ENCODE data around the gene NDUFB7.

The NDUFB7 gene

DNA sequence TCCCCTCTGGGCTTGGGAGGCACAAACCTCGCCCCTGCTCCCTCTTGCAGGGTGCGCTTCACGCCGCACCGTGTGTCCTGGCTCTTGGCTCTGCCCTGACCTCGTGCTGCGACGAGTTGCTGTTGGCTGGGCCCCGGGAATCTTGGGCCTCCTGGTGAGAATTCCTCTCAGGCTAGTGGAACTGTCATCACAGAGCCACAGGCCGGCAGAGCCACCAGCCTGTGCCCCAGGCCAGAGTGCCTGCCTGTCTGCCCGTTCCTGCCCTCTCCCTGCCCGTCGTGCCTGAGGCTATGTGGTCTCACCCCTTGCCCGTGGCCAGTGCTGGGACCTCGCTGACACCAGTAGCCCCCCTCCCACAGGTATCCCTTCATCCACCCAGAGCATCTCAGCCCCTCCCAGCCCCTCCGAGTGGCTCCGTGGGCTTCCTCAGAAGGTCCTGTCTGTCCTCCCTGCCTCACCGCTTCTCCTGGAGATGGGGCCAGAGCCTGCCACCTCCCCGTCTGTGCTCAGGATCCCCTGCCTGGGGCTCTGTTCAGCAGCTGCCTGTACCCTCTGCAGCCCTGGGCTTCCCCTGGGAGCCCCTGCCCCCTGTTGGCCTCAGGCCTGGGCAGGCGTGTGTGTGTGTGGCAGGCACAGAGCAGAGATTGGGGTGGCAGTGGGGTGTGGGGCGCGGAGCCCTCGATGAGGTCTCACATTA is 13.3 kb downstream of the NDUFB7 start:
- H3K4me3 ChIP-seq (ENCODE audit: low read depth, low read length): no peak overlapping the region
- no peak for DNase-seq (ENCODE audit: low read depth)
- TF ChIP-seq POLR2A (IDR thresholded peaks at IDR 0.05; ENCODE audit: extremely low read depth, insufficient read length): no peak
- TF ChIP-seq, protein P1, sequence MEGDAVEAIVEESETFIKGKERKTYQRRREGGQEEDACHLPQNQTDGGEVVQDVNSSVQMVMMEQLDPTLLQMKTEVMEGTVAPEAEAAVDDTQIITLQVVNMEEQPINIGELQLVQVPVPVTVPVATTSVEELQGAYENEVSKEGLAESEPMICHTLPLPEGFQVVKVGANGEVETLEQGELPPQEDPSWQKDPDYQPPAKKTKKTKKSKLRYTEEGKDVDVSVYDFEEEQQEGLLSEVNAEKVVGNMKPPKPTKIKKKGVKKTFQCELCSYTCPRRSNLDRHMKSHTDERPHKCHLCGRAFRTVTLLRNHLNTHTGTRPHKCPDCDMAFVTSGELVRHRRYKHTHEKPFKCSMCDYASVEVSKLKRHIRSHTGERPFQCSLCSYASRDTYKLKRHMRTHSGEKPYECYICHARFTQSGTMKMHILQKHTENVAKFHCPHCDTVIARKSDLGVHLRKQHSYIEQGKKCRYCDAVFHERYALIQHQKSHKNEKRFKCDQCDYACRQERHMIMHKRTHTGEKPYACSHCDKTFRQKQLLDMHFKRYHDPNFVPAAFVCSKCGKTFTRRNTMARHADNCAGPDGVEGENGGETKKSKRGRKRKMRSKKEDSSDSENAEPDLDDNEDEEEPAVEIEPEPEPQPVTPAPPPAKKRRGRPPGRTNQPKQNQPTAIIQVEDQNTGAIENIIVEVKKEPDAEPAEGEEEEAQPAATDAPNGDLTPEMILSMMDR (IDR thresholded peaks at IDR 0.05; ENCODE audit: low read depth, low read length): no peak
- TF ChIP-seq, protein P2, sequence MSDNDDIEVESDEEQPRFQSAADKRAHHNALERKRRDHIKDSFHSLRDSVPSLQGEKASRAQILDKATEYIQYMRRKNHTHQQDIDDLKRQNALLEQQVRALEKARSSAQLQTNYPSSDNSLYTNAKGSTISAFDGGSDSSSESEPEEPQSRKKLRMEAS (IDR thresholded peaks at IDR 0.05; ENCODE audit: low read depth, low read length): no peak
- no peak for TF ChIP-seq MYC (IDR thresholded peaks at IDR 0.05; ENCODE audit: low read depth, low read length)

- TF ChIP-seq, protein P2 (IDR thresholded peaks at IDR 0.05; ENCODE audit: low read depth, low read length): no peak
- no peak for TF ChIP-seq MYC (IDR thresholded peaks at IDR 0.05; ENCODE audit: low read depth, low read length)
- TF ChIP-seq, protein P1 (IDR thresholded peaks at IDR 0.05; ENCODE audit: low read depth, low read length): peak; percentile 83
- no peak overlapping the region for H3K4me3 ChIP-seq (ENCODE audit: low read depth, low read length)
- DNase-seq (ENCODE audit: low read depth): peak; percentile 85
Measured at GRCh38 chr19:14556662-14557188, 15.1 kb downstream of the NDUFB7 start.

DNA sequence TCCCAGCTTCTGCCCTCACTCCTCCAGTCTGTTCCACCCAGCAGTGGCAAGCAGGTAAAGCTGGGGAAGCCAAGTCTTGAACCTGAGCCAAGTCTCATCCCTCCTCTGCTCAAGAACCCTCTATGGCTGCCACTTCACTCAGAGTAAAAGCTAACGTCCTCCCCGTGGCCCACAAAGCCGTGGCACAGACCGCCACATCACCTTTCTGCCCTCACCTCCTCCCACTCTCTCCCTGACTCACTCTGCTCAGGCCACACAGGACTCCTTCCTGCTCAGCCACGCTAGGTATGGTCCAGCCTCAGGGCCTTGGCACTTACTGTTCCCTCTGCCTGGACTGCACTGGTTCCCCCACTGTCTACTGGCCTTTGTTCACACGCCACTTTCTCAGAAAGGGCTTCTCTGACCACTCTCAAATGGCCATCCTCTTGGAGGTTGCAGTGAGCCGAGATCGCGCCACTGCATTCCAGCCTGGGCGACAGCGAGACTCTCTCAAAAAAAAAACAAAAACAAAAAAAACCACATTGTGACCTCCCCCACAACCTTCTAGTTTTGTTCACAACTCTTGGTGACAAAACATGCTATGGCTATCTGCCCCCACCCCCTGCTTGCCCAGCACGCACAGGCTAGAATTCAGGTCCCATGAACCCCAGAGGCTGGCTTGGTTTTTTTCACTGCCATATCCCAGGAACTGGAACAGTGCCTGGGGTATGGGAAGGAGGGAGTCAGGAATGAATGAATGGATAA is 15.8 kb downstream of the NDUFB7 start:
- TF ChIP-seq POLR2A (IDR thresholded peaks at IDR 0.05; ENCODE audit: extremely low read depth, insufficient read length): no peak
- TF ChIP-seq, protein P2 (IDR thresholded peaks at IDR 0.05; ENCODE audit: low read depth, low read length): no peak
- TF ChIP-seq, protein P1 (IDR thresholded peaks at IDR 0.05; ENCODE audit: low read depth, low read length): no peak
- TF ChIP-seq MYC (IDR thresholded peaks at IDR 0.05; ENCODE audit: low read depth, low read length): no peak
- DNase-seq (ENCODE audit: low read depth): no peak
- no peak overlapping the region for H3K4me3 ChIP-seq (ENCODE audit: low read depth, low read length)

DNA sequence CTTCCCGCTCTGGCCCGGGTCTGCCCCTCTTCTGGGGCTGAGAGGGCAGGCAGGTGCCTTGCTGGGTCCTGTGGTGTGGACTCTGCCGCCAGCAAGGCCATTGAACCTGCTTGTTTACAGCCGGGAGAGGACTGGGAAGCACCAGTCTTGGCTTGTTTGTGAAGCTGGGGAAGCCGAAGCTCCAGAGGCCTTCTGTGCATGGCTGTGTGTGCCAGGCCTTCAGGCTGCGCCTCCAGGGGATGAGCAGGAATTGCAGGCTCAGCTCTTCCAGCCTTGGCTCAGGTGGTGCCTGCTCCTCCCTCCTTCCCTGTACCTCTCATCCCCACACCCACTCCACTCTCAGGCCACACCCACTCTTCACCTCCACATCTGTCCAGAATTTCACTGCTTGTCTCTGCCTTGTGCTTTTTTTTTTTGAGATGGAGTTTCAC is 17.5 kb downstream of the NDUFB7 start:
- TF ChIP-seq, protein P1 (IDR thresholded peaks at IDR 0.05; ENCODE audit: low read depth, low read length): no peak
- TF ChIP-seq POLR2A (IDR thresholded peaks at IDR 0.05; ENCODE audit: extremely low read depth, insufficient read length) (no peak), MYC (IDR thresholded peaks at IDR 0.05; ENCODE audit: low read depth, low read length) (no peak)
- TF ChIP-seq, protein P2 (IDR thresholded peaks at IDR 0.05; ENCODE audit: low read depth, low read length): no peak
- no peak overlapping the region for H3K4me3 ChIP-seq (ENCODE audit: low read depth, low read length)
- DNase-seq (ENCODE audit: low read depth): no peak

GRCh38 chr19:14553939-14554243 is 18.0 kb downstream of the NDUFB7 start:
- H3K4me3 ChIP-seq (ENCODE audit: low read depth, low read length): no peak overlapping the region
- no peak for DNase-seq (ENCODE audit: low read depth)
- TF ChIP-seq, protein P1 (IDR thresholded peaks at IDR 0.05; ENCODE audit: low read depth, low read length): no peak
- TF ChIP-seq MYC (IDR thresholded peaks at IDR 0.05; ENCODE audit: low read depth, low read length) (no peak), POLR2A (IDR thresholded peaks at IDR 0.05; ENCODE audit: extremely low read depth, insufficient read length) (no peak)
- TF ChIP-seq, protein P2 (IDR thresholded peaks at IDR 0.05; ENCODE audit: low read depth, low read length): no peak
